Stimulated activated CD8-positive, alpha-beta memory T cell treated with anti-CD3 and anti-CD28 coated beads, Interleukin-12 subunit alpha, Interleukin-12 subunit beta, amount 100 ng/mL, for 24 hours (primary cell): Measurements from ENCODE around the gene TMPRSS13.

Experiments used
- DNase-seq: peaks from one replicate; pipeline ENCODE4 v3.0.0-alpha.2; 2020; ENCODE audit errors: extremely low read depth

Gene TMPRSS13

GRCh38 chr11:117855186-117855845 lies 73.9 kb downstream of the TMPRSS13 start:
- no peak for DNase-seq

- DNase-seq: no peak
These were observed 76.9 kb downstream of the TMPRSS13 start for GRCh38 chr11:117852309-117852708.

DNA sequence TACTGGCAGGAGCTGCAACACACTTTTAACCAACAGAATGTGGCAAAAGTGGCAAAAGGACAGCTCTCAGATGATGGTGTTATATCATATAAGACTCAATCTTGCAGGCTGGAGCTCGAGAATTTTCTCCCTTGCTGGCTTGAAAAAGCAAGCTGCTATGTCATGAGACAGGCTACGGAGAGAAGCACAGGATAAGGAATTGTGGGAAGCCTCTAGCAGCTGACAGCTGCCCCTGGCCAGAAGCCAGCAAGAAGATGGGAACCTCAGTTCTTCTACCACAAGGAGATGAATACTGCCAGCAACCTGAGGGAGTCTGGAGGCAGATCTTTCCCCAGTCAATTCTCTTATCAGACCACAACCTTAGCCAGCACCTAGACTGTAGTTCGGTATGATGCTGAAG lies 77.3 kb downstream of the TMPRSS13 start:
- DNase-seq: no peak

DNA sequence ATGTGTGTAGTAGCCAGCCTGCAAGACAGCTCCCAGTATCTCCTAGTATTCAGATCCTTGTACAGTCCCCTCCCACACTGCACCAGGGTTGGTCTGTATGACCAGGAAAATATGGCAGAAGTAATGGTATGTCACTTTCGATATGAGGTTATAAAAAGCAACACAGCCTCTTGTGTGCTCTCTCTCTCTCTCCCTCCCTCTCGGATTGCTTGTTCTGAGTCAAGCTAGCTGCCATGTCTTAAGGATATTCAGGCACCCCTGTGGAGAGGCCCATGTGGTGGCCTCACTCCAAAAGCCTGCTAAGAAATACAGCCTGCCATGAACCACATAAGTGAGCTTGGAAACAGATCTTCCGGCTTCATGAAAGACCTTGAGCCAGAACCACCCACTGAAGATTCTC lies 78.1 kb downstream of the TMPRSS13 start:
- no peak for DNase-seq
